ENCODE data around the gene ATP10A.

Gene ATP10A

DNA sequence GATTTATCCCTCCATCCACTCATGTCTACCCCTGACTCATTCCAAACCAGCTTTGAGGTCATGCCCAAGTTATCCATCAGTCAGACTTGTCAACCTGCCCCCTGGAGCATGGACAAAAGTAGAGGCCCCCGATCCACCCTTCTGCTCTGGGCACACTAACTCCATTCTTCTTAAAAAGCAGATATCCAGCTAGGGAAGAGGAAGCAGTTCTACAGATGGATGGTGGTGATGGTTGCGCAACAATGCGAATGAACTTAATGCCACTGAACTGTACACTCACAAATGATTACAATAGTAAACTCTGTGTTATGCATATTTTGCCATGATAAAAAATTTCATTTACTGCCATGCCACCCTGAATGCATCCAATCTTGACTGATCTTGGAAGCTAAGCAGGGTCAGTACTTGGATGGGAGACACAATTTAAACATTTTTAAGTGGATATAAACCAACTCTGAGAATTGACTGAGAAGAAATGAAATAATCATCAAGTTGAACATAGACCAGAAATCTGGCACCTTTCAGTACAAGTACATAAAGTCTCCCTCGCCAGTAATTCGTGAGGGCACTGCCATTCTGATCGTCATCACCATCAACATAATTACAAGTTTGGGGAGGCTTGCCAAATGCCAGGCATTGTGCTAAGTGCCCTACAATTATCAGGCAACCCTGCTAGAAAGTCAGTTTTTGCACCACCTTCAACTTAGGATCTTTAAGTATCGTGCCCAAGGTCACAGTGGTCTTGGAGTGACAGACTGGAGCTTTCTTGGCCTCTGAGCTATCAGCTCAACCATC is 124.8 kb downstream of the ATP10A start:
- DNase-seq: no peak

DNA sequence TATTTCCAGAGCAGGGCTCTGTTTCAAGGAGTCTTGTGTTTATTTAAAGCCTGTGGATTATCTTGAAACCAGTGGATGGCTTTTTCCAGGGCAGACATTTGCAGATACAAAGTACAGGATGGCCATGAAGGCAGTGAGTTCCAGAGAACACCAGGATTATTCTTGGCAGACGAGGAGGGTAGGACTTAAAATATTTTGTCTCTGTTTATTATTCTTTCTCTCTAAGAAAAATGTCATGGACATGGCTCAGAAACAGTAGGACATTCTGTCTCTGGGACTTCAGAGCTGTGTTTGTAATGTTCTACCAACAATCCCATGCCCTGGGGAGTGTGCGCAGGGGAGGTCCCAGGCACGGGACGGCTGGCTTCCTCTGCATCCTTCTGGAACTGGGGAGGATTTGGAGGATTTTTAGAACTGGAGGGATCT is 125.9 kb downstream of the ATP10A start:
- no peak for DNase-seq

DNA sequence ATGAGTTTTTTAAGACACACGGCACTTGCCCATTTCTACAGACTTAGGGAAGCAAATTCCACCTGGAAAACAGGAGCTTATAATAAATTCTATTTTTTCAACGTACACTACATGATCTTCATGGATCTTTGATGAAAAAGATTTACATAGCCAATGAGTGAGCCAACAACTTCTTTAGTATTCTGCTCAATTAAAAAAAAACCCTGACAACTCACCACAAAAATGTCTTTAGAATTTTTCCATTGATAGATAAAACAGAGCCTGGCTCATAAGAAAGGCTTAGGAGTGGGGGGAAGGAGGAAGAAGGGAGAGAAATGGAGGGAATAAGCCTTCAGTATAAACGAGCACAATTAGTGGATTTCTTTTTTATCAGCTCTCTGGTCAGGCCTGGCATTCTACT is 126.7 kb downstream of the ATP10A start:
- no peak for DNase-seq

DNA sequence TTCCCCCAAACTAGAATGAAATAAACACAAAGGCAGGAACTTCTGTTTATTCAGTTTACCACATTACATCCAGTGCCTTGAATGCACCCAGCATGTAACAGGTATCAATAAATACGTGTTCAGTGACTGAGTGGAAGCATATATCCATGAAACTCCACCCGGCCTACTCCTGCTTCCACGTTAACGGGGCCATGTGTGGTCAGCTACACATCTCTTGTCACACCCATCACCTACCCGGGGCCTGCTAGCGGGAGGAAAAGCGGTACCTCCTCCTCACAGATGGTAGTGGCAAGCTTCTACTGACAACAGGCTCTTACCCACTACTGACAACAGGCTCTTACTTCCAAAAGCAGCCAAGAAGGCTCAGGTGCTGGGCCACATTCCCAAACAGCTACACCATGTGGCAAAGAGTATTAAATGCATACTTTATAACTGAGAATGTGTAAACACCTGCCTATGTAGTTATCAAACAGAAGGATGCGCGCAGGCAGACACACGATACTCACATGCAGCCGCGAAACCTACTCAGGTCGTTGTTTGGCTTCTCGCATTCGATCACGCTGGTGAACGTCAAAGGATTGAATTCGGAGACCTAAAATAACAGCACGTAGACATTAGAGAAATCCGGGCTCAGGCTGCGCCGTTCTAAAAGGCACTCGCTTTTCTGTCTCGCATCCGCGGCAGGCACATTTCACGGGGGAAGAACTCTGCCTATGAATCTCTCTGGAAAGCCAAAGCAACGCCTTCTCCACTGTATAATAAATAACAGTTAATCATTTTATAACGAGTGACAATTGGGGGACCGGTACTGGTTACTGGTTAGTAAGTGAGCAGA is 127.4 kb downstream of the ATP10A start:
- no peak for DNase-seq

DNA sequence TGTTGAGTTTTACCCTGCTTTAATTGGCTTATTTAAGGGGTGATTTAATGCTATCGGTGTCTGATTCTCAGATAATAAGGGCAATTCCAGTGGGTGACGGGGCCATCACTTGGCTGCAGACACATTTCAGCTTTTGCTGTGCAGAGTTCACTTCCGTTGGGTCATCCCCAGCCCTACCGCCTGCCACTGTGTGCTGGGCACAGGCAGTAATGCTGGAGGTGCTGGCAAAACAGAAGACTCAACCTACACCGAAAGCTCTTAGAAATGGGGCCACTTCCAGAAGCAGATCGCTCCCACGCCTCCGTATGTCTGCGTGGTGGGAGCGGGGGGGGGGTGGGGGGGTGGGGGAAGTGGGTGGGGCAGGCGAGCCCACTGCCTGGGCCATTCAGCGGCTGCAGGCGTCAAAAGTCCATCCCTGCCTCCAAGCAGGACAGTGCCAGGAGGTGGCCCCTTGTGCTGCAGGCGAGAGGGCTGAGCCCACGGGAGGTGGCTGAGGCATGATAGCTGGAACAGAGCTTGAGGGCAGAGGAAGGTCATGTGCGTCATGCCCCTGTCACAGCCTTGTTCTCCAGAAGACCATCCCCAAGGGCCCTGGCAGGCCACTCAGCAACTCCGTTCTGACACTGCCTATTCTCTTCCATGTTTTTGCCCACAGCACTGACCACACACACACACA is 128.3 kb downstream of the ATP10A start:
- DNase-seq: no peak

DNA sequence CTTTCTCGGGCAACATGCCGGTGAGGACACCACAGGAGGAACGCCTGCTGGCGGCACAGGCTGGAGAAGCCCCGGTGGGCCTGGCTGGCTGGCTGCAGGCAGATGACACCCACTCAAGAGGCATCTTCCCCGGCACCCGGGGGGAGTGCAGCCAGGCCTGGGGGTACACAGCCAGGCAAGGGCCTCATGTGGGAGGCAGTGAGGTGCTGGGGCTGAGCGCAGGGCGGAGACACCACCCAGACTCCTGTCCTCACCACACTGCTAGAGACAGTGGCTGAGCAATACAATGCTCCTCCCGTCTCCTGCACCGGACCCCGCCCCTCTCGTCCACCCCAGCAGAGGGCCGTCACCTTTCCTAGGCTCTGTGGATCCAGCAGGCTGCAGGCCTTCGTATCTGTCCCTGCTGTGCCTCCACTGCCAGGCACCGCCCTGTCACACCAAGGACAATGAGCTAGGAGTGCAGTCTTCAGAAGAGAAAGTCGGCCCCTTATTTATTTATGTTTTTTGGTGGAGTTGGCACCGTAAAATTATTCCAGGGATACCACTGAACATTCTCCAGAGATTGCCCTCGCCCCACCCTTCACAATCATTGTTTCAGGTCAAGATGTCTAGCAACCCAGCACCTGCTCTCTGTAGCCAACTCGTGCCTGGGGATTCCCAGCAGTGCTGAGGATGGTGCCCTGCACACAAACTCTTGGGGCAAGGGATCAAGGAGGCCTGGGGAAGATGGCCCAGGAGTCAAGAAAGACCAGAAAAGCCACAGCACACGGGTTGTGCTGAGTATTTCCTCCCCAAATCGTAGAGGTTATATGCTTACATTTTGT is 129.1 kb downstream of the ATP10A start:
- no peak for DNase-seq

DNA sequence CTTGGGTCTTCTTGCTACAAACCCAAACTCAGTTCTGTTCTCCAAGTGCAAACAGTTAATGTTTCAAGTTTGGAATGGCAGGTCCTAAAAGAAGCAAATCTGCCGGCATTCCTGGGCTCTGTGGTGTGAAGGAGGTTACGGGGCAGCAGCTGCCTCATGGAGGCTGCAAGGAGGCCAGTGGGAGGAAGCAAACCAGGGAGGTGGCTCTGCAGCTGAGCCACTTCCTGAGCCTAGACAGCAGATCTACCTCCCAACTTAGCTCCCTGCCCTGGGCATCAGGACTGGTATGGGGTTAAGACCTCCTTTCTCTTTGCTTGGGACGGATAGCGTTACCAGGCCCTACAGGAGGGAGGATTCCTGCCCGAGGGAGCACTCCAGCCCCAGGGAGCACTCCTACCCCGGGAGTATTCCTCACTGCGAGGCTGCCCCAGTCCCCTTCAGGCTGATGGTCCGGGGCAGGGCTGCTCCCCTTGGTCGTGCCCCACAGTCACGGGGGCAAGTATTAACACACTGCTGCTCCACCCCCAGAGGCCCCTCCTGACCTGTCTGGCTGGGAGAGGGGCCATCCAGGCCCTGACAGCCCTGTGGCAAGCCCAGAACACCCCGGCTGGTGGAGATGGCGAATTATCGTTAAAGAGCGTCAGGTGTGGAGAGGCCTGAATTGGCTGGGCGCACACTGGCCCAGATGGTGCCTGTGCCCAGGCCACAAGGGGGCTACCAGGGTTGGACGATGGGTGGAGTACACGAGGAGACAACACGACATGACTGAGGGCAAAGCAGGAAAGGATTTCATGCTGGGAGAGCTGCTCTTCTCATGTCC is 129.9 kb downstream of the ATP10A start:
- no peak for DNase-seq

DNA sequence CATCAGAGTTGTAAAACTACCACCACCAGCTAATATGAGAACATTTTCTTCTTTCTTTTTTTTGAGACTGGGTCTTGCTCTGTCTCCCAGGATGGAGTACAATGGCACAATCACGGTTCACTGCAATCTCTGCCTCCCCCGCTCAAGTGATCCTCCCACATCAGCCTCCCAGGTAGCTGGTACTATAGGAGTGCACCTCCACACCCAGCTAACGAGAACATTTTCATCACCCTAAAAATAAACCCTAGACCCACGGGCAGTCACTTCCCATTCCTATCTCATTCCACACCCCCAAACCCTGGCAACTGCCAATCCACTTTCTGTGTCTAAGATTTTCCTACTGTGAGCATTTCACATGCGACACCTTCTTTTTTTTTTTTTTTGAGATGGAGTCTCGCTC is 130.9 kb downstream of the ATP10A start:
- no peak for DNase-seq

DNA sequence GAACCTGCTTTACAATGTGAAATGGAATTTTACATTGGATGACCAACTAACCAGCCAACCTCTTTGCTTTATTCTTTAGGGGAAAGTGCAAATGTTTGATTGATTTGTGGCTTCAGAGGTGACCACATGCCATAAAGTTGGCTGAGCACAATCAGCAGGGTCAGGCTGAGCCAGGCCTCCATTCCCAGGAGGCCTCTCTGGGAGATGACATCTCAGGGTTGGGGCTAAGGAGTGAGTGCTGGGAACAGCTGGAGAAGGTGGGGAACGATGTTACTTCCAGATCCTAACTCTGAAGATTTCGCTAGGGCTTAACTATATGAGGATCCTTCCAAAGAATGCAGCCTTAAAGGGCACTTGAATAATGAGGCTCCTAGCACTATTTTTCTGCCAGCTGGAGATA is 131.7 kb downstream of the ATP10A start:
- no peak for DNase-seq

DNA sequence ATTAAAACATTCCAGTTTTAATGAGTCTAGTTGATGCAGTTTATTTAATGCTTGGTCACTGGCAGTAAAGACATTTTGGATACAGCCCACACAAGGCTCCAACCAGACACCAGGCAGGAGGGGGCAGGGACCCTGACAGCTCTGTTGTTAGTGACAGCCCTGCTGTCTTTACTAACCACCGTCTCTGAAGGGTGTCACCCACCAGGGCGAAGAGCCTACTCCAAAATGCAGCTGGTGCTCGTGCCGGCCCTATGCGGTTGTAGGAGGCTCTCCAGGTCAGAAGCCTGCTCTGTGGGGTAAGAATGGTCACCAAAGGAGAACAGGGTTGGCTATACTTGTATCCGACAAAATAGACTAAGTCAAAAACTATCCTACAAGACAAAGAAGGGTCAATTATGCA is 132.2 kb downstream of the ATP10A start:
- DNase-seq: no peak

DNA sequence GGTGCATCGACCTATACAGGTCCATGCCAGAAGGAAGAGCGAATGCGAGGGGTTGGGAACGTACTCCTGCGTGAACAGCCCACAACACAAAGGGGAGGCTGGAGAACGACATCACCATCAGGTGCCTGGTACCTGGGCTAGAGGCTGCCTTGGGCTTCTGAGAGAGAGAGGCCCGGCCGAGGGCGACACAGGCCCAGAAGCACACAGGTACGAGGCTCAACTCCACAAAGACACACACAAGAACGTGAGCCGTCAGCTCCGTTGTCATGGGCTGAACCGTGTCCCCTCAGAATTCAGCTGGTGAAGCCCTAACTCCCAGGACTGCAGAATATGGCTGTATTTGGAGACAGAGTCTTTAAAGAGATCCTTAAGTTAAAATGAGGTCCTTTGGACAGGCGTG is 134.3 kb downstream of the ATP10A start:
- DNase-seq: no peak

DNA sequence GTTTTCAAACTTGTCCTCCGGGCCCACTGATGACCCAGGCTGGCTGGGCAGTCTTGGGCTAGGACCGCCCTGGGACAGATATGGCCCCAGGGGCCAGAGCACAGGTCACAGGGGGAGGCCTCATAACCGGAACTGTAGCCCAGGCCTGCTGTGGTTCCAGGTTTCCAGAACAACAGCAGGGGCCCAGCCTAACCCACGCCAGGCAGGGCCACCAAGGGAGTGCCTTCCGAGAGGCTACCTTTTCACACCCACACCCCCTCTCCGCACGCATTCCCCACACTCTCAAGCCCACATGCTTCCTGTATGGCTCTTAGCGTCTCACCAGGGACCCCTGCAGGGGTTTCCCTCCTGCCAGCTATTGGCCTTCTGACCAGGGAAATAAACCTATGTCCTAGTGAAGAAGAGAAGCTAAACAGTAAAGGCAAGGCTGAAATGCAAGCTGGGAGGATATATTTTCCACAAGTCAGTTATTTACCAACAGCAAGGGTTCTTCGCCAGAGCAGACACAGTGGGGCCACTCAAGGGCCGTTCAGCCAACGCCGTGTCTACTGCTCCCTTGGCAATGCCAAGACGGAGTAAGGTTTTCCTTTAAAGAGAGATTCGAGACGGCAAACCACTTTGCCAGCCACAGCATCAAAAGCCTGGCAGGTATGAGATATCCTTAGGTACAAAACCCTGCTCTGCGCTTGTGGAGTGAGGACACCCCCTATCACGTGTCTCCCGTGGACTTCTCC is 135.1 kb downstream of the ATP10A start:
- no peak for DNase-seq

DNA sequence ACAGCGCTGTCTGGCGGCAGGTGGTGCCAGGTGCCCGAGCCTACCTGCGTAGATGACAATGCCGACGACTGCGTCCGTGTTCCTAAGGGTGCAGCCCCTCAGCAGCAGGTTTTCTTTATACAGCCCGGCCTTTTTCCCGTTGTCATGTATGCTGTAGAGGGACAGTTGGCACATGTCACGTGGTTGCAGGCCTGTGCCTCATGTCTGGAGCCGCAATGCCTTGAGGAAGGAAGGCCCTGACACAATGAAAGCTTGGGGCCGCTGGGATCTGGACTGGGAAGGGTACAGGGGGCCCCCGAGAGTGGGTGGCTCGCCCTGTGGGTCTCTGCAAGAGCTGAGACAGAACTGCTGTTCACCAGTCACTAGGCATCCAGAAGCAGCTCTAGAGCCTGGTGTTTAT is 136.0 kb downstream of the ATP10A start:
- DNase-seq: no peak

DNA sequence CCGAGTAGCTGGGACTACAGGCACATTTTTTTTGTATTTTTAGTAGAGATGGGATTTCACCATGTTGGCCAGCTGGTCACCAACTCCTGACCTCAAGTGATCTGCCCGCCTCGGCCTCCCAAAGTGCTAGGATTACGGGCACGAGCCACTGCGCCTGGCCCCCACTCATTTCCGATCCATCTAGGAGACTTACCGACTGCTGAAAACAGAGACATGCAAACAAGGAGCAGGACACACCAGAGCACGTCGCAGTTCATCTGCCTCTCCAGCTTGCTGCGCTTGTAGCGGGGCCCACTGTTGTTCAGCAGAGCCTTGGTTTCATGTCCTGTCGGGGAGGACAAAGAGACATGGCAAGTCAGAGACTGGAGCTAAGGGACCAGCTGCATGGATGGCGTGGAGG is 137.4 kb downstream of the ATP10A start:
- DNase-seq: no peak

DNA sequence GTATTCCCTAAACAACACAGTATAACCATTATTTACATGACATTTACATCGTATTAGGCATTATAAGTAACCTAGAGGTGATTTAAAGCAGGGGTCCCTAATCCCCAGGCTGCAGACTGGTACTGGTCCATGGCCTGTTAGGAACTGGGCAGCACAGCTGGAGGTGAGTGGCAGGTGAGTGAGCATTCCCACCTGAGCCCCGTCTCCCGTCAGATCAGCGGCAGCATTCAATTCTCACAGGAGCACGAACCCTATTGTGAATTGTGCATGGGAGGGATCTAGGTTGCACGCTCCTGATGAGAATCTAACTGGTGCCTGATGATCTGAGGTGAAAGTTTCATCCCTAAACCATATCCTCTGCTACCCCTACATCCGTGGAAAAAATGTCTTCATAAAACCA is 138.2 kb downstream of the ATP10A start:
- no peak for DNase-seq

DNA sequence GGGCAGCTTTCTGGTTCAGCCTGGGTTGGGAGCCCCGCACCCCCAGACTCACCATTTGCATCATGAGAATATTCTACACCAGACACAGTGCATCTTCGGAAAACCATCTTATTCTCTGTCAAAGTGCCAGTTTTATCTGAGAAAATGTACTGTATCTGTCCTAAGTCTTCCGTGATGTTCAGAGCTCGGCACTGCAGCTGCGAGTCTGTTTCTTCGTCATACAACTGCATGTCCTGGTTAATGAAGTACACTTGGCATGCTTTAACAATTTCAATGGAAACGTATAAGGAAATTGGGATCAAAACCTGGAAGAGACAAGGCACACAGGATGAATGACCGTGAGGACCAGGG is 141.5 kb downstream of the ATP10A start:
- no peak for DNase-seq

DNA sequence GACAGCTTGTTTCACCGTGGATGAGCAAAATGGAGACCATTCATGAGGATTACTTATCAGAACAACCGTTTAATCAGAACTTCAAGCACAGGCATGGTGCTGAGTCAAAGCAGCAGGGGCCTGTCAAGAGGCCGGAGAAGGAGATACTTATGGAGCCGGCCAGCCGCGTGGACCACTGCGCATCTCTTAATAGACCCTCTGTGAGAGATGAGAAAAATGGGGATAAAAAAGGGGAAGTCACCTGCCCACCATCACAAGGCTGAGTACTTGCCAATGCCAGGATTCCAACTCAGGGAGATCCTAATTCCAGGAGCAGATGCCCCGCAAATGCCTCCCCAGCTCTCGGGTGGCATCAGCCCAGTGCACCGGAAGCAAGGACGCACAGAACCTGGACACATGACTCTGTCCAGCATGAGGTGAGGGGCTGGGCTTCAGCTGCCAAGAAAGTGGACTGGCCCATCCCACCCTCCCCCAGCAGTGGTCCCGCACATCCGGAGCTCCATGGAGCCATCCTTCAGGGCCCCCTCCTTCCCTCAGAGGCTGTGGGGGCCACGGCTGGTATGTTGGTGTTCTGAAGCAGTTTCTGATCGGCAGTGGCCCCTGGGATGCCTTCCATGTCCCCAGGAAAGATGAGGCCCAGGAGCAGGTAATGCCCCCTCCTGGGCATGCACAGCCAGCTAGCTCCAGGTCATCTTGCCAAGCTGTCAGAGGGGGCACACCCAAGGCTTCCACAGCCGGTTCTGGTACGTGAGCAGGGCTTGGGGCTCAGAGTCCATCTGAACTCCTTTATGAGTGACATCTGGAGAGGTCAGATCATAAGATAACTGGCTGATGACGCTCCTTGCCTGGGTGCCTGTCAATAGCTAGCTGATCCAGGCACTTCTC is 143.8 kb downstream of the ATP10A start:
- no peak for DNase-seq

DNA sequence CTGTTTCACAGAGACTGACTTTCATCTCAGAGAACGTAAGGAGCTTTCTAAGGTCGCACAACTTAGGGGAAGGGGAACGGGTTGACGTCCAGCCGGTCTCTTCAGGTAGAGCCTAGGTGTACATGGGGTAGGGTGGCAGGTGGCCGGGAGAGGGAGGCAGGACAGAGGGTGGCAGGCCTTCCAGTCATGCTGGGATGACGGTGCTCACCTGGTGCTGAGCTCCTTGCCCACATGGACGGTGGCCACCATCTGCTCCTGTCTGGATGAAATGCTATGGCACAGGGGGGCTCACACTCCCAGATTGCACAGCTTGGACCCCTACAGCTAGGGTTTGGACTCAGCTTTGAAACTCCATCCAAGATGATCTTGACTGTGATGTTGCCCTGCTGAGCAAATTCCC is 144.5 kb downstream of the ATP10A start:
- no peak for DNase-seq

DNA sequence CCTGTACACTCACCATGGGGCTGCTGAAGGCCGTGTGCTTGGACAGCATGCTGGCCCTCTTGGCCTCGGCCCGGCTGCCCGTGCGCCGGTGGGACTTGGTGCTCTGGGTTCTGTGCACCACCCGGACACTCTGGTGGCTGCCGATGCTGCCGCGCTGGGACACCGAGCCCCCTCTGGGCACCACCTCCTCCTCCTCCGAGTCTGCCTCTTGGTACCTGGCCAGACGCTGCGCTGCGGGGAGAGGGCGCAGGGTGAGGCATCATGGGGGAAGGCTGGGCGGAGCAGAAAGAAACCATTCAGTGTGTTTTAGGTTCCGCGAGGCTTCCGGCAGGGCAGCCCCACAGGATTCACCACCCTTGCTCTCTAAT is 145.0 kb downstream of the ATP10A start:
- no peak for DNase-seq

DNA sequence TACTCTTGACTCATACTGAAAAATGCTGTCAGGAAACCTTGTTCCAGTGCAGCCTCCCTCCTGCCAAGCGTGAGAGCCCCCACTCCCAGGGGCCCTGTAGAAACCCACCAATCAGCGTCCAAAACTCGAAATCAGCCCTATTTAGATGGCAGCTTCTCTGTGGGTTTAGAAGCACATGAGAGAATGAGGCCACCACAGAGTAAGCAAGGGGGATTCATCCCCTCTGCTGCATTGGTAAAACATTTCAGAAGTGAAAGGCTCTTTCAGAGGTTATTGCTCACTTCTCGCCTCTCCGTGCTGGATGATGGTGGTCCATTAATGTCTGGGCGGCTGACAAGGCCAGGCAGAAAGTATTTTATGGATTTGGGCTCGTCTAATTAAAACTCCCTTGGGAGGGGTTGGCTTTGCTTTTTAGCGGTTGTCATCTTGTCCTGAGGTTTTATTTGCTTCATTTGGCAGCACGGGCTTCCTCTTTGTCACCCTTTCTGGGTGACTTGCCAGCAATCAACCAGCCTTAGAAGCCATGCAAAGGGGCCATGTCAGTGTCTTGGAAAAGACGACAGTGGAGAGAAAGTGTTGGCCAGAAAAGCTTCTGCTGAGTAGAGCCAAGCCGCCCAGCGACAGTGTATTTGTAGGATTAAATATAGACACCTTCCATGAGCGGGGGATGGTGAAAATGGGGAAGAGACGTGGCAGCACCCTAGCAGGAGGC is 145.5 kb downstream of the ATP10A start:
- no peak for DNase-seq
